ENCODE measurements around the gene MAN1A2.

Gene MAN1A2

GRCh38 chr1:117373932-117374331, 6.7 kb downstream of the MAN1A2 start:
- Histone ChIP-seq H3K27ac (ENCODE audit: low read depth, low read length) (no peak overlapping the region), H3K9ac (ENCODE audit: low read depth, low read length) (no peak overlapping the region), H3K36me3 (ENCODE audit: control insufficient read depth, insufficient read depth, low read length) (no peaks in the 10 kb centered on the region), H3K4me3 (ENCODE audit: low read depth, low read length) (no peak overlapping the region), H3K27me3 (ENCODE audit: control insufficient read depth, insufficient read depth, low read length) (no peaks in the 10 kb centered on the region), H3K4me1 (ENCODE audit: control insufficient read depth, insufficient read depth, low read length) (peaks cover 20% of the 10 kb centered on the region), H3K9me3 (ENCODE audit: control insufficient read depth, insufficient read depth, low read length) (no peaks in the 10 kb centered on the region)

- Histone ChIP-seq H3K27ac (ENCODE audit: low read depth, low read length) (no peak overlapping the region), H3K4me3 (ENCODE audit: low read depth, low read length) (no peak overlapping the region), H3K4me1 (ENCODE audit: control insufficient read depth, insufficient read depth, low read length) (peaks cover 10% of the 10 kb centered on the region), H3K27me3 (ENCODE audit: control insufficient read depth, insufficient read depth, low read length) (no peaks in the 10 kb centered on the region), H3K36me3 (ENCODE audit: control insufficient read depth, insufficient read depth, low read length) (no peaks in the 10 kb centered on the region), H3K9me3 (ENCODE audit: control insufficient read depth, insufficient read depth, low read length) (no peaks in the 10 kb centered on the region), H3K9ac (ENCODE audit: low read depth, low read length) (no peak overlapping the region)
Measured at GRCh38 chr1:117375327-117375726, 8.1 kb downstream of the MAN1A2 start.

GRCh38 chr1:117387060-117387633, 19.9 kb downstream of the MAN1A2 start:
- Histone ChIP-seq H3K9me3 (ENCODE audit: control insufficient read depth, insufficient read depth, low read length) (0 out of 2 replicates have a peak, but pooled peaks cover 3% of the 10 kb centered on the region), H3K27ac (ENCODE audit: low read depth, low read length) (no peak overlapping the region), H3K36me3 (ENCODE audit: control insufficient read depth, insufficient read depth, low read length) (no peaks in the 10 kb centered on the region), H3K27me3 (ENCODE audit: control insufficient read depth, insufficient read depth, low read length) (no peaks in the 10 kb centered on the region), H3K4me1 (ENCODE audit: control insufficient read depth, insufficient read depth, low read length) (peaks cover 7% of the 10 kb centered on the region), H3K9ac (ENCODE audit: low read depth, low read length) (no peak overlapping the region), H3K4me3 (ENCODE audit: low read depth, low read length) (no peak overlapping the region)

GRCh38 chr1:117388328-117388727, 21.1 kb downstream of the MAN1A2 start:
- Histone ChIP-seq H3K9ac (ENCODE audit: low read depth, low read length) (no peak overlapping the region), H3K4me3 (ENCODE audit: low read depth, low read length) (no peak overlapping the region), H3K27me3 (ENCODE audit: control insufficient read depth, insufficient read depth, low read length) (no peaks in the 10 kb centered on the region), H3K36me3 (ENCODE audit: control insufficient read depth, insufficient read depth, low read length) (no peaks in the 10 kb centered on the region), H3K9me3 (ENCODE audit: control insufficient read depth, insufficient read depth, low read length) (0 out of 2 replicates have a peak, but pooled peaks cover 3% of the 10 kb centered on the region), H3K4me1 (ENCODE audit: control insufficient read depth, insufficient read depth, low read length) (peaks cover 18% of the 10 kb centered on the region), H3K27ac (ENCODE audit: low read depth, low read length) (no peak overlapping the region)

GRCh38 chr1:117389284-117389683, 22.0 kb downstream of the MAN1A2 start:
- H3K27ac ChIP-seq (ENCODE audit: low read depth, low read length) = no peak overlapping the region
- H3K36me3 ChIP-seq (ENCODE audit: control insufficient read depth, insufficient read depth, low read length) = no peaks in the 10 kb centered on the region
- no peaks in the 10 kb centered on the region for H3K9me3 ChIP-seq (ENCODE audit: control insufficient read depth, insufficient read depth, low read length)
- no peak overlapping the region for H3K9ac ChIP-seq (ENCODE audit: low read depth, low read length)
- no peaks in the 10 kb centered on the region for H3K27me3 ChIP-seq (ENCODE audit: control insufficient read depth, insufficient read depth, low read length)
- H3K4me3 ChIP-seq (ENCODE audit: low read depth, low read length) = no peak overlapping the region
- H3K4me1 ChIP-seq (ENCODE audit: control insufficient read depth, insufficient read depth, low read length) = peaks cover 18% of the 10 kb centered on the region

- Histone ChIP-seq H3K9ac (ENCODE audit: low read depth, low read length) (no peak overlapping the region), H3K27ac (ENCODE audit: low read depth, low read length) (no peak overlapping the region), H3K27me3 (ENCODE audit: control insufficient read depth, insufficient read depth, low read length) (no peaks in the 10 kb centered on the region), H3K9me3 (ENCODE audit: control insufficient read depth, insufficient read depth, low read length) (no peaks in the 10 kb centered on the region), H3K4me1 (ENCODE audit: control insufficient read depth, insufficient read depth, low read length) (peaks cover 18% of the 10 kb centered on the region), H3K36me3 (ENCODE audit: control insufficient read depth, insufficient read depth, low read length) (no peaks in the 10 kb centered on the region), H3K4me3 (ENCODE audit: low read depth, low read length) (no peak overlapping the region)
Measured at GRCh38 chr1:117389779-117390178, 22.5 kb downstream of the MAN1A2 start.

- no peaks in the 10 kb centered on the region for H3K9me3 ChIP-seq (ENCODE audit: control insufficient read depth, insufficient read depth, low read length)
- H3K4me3 ChIP-seq (ENCODE audit: low read depth, low read length) = no peak overlapping the region
- no peak overlapping the region for H3K9ac ChIP-seq (ENCODE audit: low read depth, low read length)
- H3K36me3 ChIP-seq (ENCODE audit: control insufficient read depth, insufficient read depth, low read length) = no peaks in the 10 kb centered on the region
- peaks cover 18% of the 10 kb centered on the region for H3K4me1 ChIP-seq (ENCODE audit: control insufficient read depth, insufficient read depth, low read length)
- no peaks in the 10 kb centered on the region for H3K27me3 ChIP-seq (ENCODE audit: control insufficient read depth, insufficient read depth, low read length)
- H3K27ac ChIP-seq (ENCODE audit: low read depth, low read length) = no peak overlapping the region
Measured at GRCh38 chr1:117392771-117393170, 25.5 kb downstream of the MAN1A2 start.

GRCh38 chr1:117396074-117396473, 28.8 kb downstream of the MAN1A2 start:
- Histone ChIP-seq H3K36me3 (ENCODE audit: control insufficient read depth, insufficient read depth, low read length) (no peaks in the 10 kb centered on the region), H3K4me3 (ENCODE audit: low read depth, low read length) (no peak overlapping the region)

GRCh38 chr1:117396636-117397035, 29.4 kb downstream of the MAN1A2 start:
- no peaks in the 10 kb centered on the region for H3K36me3 ChIP-seq (ENCODE audit: control insufficient read depth, insufficient read depth, low read length)
- no peaks in the 10 kb centered on the region for H3K9me3 ChIP-seq (ENCODE audit: control insufficient read depth, insufficient read depth, low read length)
- no peak overlapping the region for H3K9ac ChIP-seq (ENCODE audit: low read depth, low read length)
- peaks cover 16% of the 10 kb centered on the region for H3K4me1 ChIP-seq (ENCODE audit: control insufficient read depth, insufficient read depth, low read length)
- no peaks in the 10 kb centered on the region for H3K27me3 ChIP-seq (ENCODE audit: control insufficient read depth, insufficient read depth, low read length)
- no peak overlapping the region for H3K27ac ChIP-seq (ENCODE audit: low read depth, low read length)
- no peak overlapping the region for H3K4me3 ChIP-seq (ENCODE audit: low read depth, low read length)

More at GRCh38 chr1:117396074-117396473, 28.8 kb downstream of the MAN1A2 start:
- no peak overlapping the region for H3K27ac ChIP-seq (ENCODE audit: low read depth, low read length)
- H3K27me3 ChIP-seq (ENCODE audit: control insufficient read depth, insufficient read depth, low read length) = no peaks in the 10 kb centered on the region
- H3K4me1 ChIP-seq (ENCODE audit: control insufficient read depth, insufficient read depth, low read length) = peaks cover 18% of the 10 kb centered on the region
- no peaks in the 10 kb centered on the region for H3K9me3 ChIP-seq (ENCODE audit: control insufficient read depth, insufficient read depth, low read length)
- H3K9ac ChIP-seq (ENCODE audit: low read depth, low read length) = no peak overlapping the region

GRCh38 chr1:117398957-117399356, 31.7 kb downstream of the MAN1A2 start:
- H3K36me3 ChIP-seq (ENCODE audit: control insufficient read depth, insufficient read depth, low read length) = peaks cover 7% of the 10 kb centered on the region; the same call in 1 of the 2 replicates
- H3K9ac ChIP-seq (ENCODE audit: low read depth, low read length) = no peak overlapping the region
- peaks cover 9% of the 10 kb centered on the region for H3K9me3 ChIP-seq (ENCODE audit: control insufficient read depth, insufficient read depth, low read length)
- no peak overlapping the region for H3K27ac ChIP-seq (ENCODE audit: low read depth, low read length)
- no peaks in the 10 kb centered on the region for H3K4me1 ChIP-seq (ENCODE audit: control insufficient read depth, insufficient read depth, low read length)
- H3K4me3 ChIP-seq (ENCODE audit: low read depth, low read length) = no peak overlapping the region
- H3K27me3 ChIP-seq (ENCODE audit: control insufficient read depth, insufficient read depth, low read length) = no peaks in the 10 kb centered on the region

GRCh38 chr1:117401761-117402160, 34.5 kb downstream of the MAN1A2 start:
- Histone ChIP-seq H3K36me3 (ENCODE audit: control insufficient read depth, insufficient read depth, low read length) (peaks cover 7% of the 10 kb centered on the region; the same call in 1 of the 2 replicates), H3K27me3 (ENCODE audit: control insufficient read depth, insufficient read depth, low read length) (no peaks in the 10 kb centered on the region), H3K4me3 (ENCODE audit: low read depth, low read length) (no peak overlapping the region), H3K9me3 (ENCODE audit: control insufficient read depth, insufficient read depth, low read length) (peaks cover 9% of the 10 kb centered on the region), H3K27ac (ENCODE audit: low read depth, low read length) (no peak overlapping the region), H3K4me1 (ENCODE audit: control insufficient read depth, insufficient read depth, low read length) (no peaks in the 10 kb centered on the region), H3K9ac (ENCODE audit: low read depth, low read length) (no peak overlapping the region)
